ENCODE results near the gene PIK3R2. TPM values are rescaled to one million over a fixed set of nuclear protein-coding genes. Genes with fewer than 3 reads are reported as not detected.

Gene PIK3R2
- total and polyA plus RNA-seq, 2 of the 8 experiments (the other 6 are each of a cell fraction or from before 2014, with no cell fraction given) = 21.7 to 57.1 TPM

- no peak for TF ChIP-seq CTCF (IDR thresholded peaks at IDR 0.05; ENCODE audit: control extremely low read depth in 1 of 3, insufficient read depth in 1 of 3, low read depth in 1 of 3, low read length in 3 of 3)
- no peak for TF ChIP-seq FOSL1 (IDR thresholded peaks at IDR 0.05; ENCODE audit: insufficient read depth, low read depth, low read length)
- no peak for TF ChIP-seq SP2 (IDR thresholded peaks at IDR 0.05; ENCODE audit: low read length)
- TF ChIP-seq CEBPB (IDR thresholded peaks at IDR 0.05; ENCODE audit: low read depth, low read length) = no peak
- TF ChIP-seq HDAC2 (IDR thresholded peaks at IDR 0.05; ENCODE audit: borderline replicate concordance in 1 of 2, low read depth in 2 of 2, low read length in 2 of 2) = no peak
- TF ChIP-seq POU5F1 (IDR thresholded peaks at IDR 0.05; ENCODE audit: low read depth, low read length) = no peak
- TF ChIP-seq PHF8 (conservative IDR thresholded peaks at IDR 0.05; ENCODE audit: low read depth, low read length) = no peak
- TF ChIP-seq CREB1 (IDR thresholded peaks at IDR 0.05) = no peak
- no peak for TF ChIP-seq JUND (IDR thresholded peaks at IDR 0.05; ENCODE audit: low read length)
- TF ChIP-seq NANOG (IDR thresholded peaks at IDR 0.05; ENCODE audit: insufficient read depth, low read depth, low read length, poor library complexity, severe bottlenecking) = no peak
- no peak for TF ChIP-seq SIN3A (conservative IDR thresholded peaks at IDR 0.05 in 1 of 2, IDR thresholded peaks at IDR 0.05 in 1 of 2; ENCODE audit: low read depth in 1 of 2, low read length in 2 of 2)
Observed at GRCh38 chr19:18155095-18156087, 2.4 kb downstream of the PIK3R2 start (continued).
